NOMO-1 treated with dmso at 0.1 percent for 144 hours (cell line): ENCODE measurements around the gene MPP3.
"Not testable (repeated sequence)": the region's sequence is repeated elsewhere in the genome, so short reads cannot be mapped to it uniquely, and the experiment has no call there.

Source experiments
- DNase-seq: peaks from one replicate; lab custom pipeline; 2025; ENCODE audit not compliant: unreplicated experiment; lab: John Stamatoyannopoulos, UW

MPP3 gene, protein sequence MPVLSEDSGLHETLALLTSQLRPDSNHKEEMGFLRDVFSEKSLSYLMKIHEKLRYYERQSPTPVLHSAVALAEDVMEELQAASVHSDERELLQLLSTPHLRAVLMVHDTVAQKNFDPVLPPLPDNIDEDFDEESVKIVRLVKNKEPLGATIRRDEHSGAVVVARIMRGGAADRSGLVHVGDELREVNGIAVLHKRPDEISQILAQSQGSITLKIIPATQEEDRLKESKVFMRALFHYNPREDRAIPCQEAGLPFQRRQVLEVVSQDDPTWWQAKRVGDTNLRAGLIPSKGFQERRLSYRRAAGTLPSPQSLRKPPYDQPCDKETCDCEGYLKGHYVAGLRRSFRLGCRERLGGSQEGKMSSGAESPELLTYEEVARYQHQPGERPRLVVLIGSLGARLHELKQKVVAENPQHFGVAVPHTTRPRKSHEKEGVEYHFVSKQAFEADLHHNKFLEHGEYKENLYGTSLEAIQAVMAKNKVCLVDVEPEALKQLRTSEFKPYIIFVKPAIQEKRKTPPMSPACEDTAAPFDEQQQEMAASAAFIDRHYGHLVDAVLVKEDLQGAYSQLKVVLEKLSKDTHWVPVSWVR

DNA sequence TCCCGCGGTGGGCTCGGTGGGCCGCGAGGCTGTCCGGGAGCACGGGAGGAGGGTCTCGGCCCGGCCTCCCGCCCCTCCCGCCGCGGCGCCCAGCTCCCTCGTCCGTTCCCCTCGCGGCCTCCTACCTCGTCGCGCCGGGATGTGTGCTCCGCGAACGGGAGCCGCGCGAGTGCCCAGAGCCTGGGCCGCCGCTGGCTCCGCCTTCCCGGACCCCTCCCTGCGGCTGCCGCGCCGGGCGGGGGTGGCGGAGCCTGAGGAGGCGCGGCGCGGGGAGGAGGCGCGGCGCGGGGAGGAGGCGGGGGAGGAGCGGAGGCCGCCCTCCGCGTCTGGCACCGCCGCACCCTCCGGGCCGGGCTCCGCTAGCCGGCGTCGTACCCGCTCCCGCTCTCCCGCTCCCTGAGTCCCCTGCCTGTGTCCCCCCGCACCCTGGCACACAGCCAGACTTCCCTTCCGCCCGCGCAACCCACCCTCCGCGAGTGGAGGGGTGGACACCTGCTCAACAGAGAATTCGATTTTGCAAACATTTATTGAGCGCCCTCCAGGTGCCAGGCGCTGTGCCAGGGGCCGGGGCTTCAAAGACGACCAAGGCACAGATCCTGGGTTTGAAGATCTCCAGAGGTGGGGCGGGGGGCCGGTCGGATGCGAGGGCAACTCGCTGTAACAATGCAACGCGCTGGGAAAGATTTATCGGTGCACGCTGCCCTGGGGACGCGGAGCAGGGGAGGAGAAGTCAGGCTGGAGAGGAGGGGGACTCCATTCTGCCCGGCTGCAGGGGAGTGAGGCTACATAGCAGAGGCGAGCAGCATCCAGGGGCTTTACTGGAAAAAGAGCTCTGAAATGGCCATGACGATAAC is at the start of gene MPP3:
Gene MPP3, minus strand, starts transcription at position 171 of the 854 bp plus-strand sequence. CDS start 1,240 bp downstream, outside the sequence.
- DNase-seq, result peak; percentile 57

DNA sequence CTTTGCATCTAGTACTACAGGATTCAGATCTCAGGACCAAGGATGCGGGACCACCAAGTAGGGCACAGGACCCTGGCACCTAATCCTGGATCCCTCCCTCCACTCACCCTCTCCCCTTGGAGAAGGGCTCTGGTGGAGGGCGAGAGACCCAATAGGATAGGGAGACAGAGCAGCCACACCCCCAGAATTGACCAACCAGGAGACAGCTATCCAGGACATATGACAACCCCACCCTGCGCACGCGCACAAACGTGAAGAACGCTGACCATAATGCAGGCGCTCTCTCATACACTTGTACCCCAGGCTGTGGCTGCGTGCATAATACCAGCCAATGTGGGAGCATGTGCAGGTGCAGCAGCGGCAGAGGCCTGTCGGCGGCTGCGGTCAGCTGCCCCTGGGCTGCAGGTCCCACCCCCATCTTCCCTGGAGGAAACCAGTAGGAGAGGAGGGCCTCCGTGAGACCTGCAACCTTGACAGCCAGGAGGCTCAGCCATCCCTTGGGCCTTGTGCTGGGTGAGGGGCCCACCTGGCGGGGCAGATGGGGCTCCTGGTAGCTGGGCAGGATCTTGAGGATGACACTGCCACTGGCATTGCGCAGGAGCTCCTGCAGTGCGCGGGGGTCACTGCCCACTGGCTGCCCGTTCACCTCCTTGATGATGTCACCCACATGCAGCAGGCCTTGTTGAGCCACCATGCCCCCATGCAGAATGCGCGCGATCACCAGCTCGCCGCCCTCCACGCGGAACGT is 49.0 kb upstream of the MPP3 start:
- no peak for DNase-seq

DNA sequence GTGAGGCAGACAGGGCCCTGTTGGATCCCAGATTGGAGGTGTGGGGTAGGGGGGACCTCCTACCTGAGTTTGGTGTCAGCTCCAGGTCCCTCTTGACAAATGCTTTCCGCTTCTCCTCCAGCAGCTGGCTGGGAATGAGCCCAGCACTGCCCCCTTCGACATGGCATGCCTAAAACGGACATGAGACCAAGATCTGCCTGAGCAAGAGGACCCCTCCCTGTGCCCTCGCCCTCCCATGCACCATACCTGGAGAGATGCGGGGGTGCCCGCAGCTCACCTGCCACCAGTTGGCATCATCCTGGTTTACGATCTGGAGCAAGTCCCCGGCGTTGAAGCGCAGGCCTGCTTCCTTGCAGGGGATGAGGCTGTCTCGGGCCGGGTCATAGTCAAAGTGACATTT is 48.2 kb upstream of the MPP3 start:
- no peak for DNase-seq

DNA sequence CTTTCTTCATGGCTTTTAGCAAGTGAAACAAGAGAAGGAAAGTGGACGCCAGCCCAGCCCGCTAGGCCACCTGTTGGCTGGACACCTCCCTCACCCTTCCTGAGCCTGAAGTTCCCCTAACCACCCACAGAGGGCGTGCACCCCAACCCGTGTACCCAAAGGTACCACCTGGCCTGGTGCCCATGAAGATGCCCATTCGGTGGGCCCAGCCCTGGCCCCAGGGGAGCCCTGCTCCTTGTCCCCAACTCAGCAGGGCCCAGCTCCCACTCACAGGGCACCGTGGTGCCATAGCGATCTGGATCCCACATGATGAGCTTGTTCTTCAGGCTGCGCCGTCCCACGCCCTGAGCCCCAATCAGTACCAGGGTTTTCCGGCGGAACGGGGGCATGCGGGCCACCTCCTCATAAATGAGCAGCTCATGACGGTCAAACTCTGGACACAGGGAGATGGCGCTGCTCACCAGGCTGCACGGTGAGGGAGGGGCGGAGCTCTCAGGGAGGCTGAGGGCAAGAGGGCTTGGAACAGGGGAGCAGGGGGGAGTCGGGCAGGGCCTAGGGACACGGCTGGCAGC is 47.6 kb upstream of the MPP3 start:
- DNase-seq, result no peak

DNA sequence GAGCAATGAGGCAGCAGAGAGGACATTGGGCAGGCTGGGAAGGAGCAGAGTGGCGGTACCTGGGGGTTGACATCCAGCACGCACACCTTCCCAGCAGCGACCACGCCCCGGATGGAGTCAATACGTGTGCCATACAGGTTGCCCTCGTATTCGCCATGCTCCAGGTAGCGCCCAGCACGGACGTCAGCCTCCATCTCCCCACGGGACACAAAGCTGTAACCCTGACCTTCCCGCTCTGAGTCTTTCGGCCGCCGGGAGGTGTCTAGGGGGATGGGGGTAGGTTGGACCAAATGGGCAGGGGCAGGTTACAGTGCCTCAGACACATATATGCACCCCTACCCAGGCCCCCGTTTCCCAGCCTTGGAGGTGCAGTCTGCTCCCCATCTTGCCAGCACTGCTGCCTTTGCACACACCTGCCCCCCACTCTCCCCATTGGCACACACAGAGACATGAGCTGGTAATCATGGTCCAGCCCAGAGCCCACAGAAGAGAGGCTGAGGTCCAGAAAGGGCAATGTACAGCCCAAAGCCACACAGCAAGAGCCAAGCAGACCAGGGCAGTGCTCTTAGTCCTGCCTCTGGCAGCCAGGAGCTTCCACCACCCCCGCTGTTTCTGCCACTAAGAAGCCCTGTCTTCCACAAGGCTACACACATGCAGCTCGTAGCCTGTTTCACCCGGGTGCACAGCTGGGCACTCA is 46.9 kb upstream of the MPP3 start:
- no peak for DNase-seq

DNA sequence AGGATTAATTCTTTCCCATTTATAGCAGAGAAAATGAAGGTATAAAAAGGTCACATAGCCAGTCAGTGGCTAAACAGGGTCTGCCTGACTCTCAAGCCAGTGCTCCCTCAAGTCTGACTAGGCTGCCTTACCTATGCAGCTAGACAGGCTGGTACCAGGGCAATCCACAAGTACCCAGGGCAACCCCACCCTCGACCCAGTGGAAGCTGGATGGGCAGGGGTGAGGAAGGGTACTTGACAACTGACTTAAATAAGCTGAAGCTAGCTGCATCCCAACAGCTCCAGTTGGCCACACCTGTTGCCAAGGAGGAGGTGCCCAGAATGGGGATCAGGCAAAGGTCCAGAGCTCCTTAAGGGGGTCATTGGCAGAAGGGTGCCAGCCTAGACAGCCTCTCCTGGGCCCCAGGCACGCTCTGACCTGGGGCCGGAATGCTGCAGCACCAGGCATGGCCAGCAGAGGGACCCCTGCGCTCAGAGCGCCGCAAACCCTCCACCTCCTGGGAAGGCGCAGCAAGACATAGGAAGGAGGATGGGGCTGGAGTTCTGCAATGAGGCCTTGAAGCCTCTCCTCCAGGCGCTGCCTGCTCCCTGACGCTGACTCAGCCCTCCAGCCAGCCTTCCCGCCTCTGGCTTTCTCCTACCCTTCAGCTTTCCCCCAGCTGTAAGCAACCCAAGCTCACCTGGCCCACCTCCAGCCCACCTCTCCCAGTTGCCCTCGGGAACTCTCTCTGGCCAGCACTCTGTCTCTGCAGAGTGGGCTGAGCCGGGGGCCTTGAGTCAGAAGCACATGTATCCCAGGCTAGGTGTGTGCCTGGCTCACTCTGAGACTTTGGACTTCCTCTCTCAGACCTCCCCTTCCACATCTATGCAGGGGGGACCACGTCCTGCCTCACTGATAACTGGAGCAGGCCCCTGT is 45.6 kb upstream of the MPP3 start:
- DNase-seq, result peak; percentile 60

DNA sequence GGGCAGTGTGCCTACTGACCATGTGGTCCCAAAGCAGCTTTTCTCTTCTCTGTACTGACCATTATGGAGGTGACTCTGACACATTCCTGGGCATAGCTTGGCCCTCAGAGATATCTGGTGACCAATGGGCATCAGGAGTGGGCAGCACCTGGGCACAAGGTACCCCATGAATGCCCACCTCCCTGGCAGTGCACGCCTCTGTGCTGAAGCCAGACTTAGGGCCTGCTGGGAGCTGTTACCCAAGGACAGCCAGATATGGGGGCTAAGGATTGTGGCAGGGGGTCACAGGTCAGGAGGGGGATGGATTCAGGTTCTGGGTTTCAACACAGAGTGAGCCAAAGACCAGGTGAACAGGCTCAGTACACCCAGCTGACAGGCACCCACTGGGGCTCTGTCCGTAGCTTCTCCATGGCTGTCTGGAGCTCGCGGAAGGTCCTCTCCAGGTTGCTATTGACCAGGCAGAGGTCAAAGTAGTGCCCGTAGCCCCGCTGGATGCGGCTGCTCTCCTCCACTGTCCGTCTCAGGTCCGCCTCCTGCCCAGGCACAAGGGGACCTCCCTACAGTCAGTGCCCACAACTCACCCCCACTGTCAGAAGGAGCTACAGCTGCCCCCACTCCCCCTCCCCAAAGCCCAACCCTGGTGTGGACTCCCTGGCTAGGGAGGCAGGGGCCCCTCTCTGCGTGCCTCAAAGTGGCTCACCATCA is 44.7 kb upstream of the MPP3 start:
- no peak for DNase-seq

DNA sequence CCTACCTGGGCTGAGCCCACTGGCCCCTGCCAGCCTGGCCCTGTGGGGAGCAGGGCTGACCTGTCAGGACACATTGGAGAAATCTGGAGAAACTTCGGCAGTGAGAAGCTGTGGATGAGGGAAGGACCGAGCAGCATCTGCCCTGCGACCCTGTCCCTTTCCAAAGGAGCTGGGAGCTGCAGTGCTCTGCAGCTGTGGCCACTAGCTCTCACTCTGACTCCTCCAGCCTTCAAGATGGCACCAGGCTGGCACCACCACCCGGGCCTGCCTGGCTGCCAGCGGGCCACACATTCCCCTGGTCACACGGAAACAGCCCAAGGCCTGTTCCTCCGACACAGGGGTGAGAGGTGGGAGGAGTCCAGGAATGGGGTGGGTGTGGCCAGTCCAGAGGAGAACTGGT is 44.1 kb upstream of the MPP3 start:
- no peak for DNase-seq

DNA sequence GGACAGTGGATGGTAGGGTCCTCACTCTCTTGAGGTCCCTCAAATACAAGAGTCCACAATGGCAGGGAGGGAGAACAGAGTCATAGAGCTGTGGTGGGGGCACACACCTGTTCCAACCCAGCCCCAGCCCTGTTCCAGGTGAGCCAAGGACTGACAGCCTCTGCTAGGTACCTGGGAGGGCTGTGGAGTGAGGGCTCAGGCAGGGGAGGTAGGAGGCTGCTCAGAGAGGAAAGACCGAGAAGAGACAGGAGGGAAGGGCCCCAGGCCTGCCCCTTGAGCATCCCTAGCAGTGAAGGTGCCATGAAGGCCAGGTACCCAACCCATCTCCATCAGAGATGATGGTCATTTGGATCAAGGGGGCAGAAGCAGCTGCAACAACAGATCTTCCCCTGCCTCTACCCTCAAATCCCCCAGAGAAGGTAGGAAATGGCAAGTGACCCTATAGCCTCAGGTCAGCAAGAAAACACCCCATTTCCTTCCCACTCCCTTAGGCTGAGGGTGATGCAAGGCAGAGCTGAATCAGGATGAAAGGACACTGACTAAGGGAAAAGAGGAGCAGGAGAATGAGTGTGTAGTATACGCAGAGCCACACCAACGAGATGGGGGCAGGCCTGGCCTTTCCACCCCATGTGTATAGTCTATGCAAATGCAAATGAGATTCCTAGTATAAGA is 42.7 kb upstream of the MPP3 start:
- no peak for DNase-seq

DNA sequence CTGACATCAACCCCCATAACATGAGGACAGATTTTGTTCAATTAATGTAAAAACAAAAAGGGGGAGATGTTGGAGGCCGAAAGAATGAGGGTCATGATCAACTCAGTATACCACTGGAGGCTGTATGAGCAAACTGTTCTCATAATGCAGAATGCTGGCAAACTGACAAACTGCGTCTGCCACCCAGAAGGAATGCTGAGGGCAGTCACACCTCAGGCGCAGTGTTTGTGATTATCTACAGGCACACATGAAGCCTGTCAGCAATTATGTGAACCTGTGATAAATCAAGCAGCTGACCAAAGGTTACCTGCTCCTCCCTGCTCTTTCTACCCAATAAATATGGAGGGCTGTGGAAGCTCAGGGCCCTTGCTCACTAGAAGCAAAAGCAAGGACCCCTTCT is 41.3 kb upstream of the MPP3 start:
- no peak for DNase-seq

DNA sequence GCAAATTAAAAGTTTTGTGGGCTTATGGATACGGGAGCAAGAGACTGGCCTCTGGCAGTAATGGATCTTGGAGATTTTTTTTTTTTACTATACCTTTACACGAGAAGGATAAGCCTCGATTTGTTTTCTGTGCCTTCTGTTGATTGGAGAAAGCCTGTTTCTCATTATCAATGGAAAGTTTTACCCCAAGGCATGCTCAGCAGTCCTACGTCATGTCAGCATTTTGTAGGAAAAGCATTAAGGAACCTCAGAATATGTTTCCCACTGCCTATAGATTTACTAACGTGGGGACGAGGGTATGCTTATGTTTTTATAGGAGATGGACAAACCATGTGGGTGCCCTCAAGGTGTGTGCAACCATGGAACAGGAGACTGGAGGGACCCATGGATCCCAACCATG is 40.9 kb upstream of the MPP3 start:
- DNase-seq, result no peak

DNA sequence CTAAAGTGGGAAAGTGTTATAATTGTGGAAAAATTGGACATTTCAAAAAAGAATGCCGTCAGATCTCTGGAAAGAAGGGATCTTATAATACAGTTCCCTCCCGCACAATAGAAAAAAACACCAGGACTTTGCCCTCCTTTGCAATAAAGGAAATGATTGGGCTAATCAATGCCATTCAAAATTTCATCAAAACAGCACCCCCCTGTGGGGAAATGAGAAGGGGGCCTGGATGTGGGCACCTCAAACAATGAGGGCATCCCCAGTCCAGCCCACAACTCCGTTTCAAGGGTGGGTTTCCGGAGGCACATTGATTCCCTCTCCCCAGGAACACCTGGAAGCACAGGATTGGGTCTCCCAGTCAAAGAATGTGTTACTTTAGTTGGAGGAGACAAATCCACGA is 40.1 kb upstream of the MPP3 start:
- DNase-seq, result no peak

DNA sequence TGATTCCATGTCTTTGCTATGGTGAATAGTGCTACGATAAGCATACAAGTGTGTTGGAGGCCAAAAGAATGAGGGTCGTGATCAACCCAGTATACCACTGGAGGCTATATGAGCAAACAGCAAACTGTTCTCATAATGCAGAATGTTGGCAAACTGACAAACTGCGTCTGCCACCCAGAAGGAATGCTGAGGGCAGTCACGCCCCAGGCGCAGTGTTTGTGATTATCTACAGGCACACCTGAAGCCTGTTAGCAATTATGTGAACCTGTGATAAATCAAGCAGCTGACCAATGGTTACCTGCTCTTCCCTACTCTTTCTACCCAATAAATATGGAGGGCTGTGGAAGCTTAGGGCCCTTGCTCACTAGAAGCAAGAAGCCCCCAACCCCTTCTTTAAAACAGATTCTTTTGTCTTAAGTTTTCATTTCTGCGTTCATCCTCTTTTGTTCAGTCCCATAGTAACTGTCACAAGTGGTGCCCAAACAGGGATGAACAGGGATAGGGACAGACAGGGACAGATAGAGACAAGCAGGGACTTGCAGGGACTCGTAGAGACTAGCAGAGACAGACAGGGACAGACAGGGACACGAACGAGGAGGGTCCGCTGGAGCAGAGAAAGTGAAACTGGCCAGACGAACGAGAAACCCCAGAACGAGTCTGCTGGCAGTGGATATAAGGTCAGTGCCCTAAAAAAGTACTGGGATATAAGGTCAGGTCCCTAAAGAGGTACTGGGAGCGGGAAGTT is 39.2 kb upstream of the MPP3 start:
- no peak for DNase-seq

DNA sequence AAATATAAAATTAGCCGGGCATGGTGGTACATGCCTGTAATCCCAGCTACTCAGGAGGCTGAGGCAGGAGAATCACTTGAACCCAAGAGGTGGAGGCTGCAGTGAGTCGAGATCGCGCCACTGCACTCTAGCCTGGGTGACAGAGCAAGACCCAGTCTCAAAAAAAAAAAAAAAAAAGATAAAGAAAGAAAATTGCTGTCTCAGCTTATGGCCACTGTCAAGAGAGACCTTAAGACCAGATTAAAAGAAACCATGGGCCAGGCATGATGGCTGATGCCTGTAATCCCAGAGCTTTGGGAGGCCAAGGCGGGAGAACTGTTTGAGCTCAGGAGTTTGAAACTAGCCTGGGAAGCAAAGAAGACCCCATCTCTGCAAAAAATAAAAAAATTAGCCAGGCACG is 36.1 kb upstream of the MPP3 start:
- DNase-seq, result not testable (repeated sequence)

DNA sequence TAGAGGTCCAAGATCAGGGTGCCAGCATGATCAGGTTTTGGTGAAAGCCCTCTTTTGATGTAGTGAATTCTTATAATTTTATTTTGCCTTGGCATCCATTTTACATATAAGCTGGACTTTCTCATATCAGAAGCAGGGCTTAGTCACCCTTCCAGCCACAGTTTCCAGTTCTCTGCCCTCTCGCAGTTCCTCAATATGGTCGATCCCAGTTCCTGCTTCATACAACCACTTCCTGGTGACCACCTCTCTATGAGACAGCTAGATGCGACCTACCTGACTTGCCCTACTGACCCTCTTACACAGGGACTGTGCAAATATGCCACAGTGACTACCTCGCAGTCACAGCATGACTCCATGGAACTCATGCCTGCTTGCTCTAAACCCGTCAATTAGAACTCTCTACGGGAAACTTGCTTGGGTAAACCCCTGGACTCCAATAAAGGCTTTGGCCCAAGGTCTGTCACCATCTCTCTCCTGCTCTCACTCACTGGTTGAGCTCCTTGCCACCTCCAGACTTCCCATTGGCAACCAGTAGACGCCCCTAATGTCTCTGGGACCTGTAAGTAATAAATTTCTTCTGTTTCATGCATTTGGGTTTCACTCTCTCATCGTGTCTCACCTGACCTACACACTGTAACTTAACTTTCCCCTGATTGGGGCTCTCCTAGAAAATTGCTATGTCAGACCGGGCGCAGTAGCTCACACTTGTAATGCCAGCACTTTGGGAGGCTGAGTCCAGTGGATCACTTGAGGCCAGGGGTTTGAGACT is 35.5 kb upstream of the MPP3 start:
- peak; percentile 35 for DNase-seq

DNA sequence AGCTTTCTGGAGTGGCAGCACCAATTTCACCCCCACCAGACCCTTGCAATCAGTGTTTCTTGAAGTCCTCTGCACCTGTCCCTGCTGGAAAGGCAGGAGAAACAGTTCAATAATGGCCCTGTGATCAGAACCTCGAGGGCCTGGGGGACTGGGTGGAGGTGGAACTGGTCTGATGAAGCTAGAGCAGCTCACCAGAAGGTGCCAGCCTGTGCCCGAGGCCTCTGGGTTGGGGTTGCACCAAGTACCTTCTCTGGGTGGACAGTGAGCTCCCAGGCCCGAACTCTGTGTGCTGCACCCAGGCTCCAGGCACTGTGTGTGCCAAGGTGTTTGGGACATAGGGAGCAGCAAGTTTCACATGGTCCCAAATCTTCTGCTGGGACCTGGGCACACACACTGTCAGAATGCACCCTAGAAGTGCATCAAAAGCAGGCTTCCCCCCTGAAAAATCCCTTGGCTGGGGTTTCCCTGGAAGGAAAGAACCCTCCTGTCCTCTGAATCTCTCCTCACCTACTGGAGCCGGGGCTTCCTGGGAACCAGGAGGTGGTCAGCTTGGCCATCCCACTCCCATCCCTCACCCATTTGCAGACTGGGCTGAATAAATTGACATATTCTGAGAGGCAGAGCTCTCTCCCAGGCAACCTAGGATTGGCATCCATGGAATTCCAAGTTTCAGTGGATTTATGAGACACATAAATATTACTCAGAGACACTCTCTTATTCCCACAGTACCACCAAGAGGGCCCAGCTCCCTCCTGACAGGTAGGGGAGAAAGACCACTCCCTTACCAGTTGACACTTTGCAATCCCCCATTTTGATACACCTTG is 31.4 kb upstream of the MPP3 start:
- no peak for DNase-seq
